H9 (cell line): ENCODE results near the gene HS2ST1. TPM values are rescaled to one million over a fixed set of nuclear protein-coding genes. Genes with fewer than 3 reads are reported as not detected.

Experiments used
- DNase-seq: peaks from one replicate; pipeline ENCODE4 v3.0.0-alpha.2; 2017
- H2AFZ ChIP-seq: one replicate; pipeline ENCODE4 v1.6.1; 2013; ENCODE audit warnings: mild to moderate bottlenecking, low read length, control low read depth, moderate library complexity
- H2AK5ac ChIP-seq: 2 replicates; pipeline ENCODE4 v1.6.1; 2013; ENCODE audit warnings: low read length, control low read depth, mixed read lengths; ENCODE audit not compliant: insufficient read length
- H2BK120ac ChIP-seq: one replicate; pipeline ENCODE4 v1.6.1; 2013; ENCODE audit warnings: low read depth, mild to moderate bottlenecking, low read length, control low read depth, inconsistent platforms; ENCODE audit not compliant: poor library complexity, severe bottlenecking
- H2BK12ac ChIP-seq: 2 replicates; pipeline ENCODE4 v1.6.1; 2013; ENCODE audit warnings: low read length, control low read depth, mixed read lengths, low read depth; ENCODE audit not compliant: insufficient read length
- H2BK15ac ChIP-seq: 2 replicates; pipeline ENCODE4 v1.6.1; 2013; ENCODE audit warnings: low read depth, low read length, control low read depth
- H2BK20ac ChIP-seq: one replicate; pipeline ENCODE4 v1.6.1; 2013; ENCODE audit warnings: low read depth, mild to moderate bottlenecking, low read length, control low read depth, inconsistent platforms; ENCODE audit not compliant: poor library complexity, severe bottlenecking
- H2BK5ac ChIP-seq: 2 replicates; pipeline ENCODE4 v1.6.1; 2013; ENCODE audit warnings: low read length, control low read depth, mixed read lengths; ENCODE audit not compliant: insufficient read length
- H3K14ac ChIP-seq: 2 replicates; pipeline ENCODE4 v1.6.1; 2013; ENCODE audit warnings: low read length, control low read depth; ENCODE audit not compliant: insufficient read depth
- H3K18ac ChIP-seq: 2 replicates; pipeline ENCODE4 v1.6.1; 2013; ENCODE audit warnings: low read depth, mild to moderate bottlenecking, mixed read lengths, low read length, control low read depth; ENCODE audit not compliant: insufficient read length
- H3K23ac ChIP-seq: 2 replicates; pipeline ENCODE4 v1.6.1; 2013; ENCODE audit warnings: low read length, control low read depth, mixed read lengths, low read depth; ENCODE audit not compliant: insufficient read length
- H3K23me2 ChIP-seq: 2 replicates; pipeline ENCODE4 v1.6.1; 2013; ENCODE audit warnings: low read depth, mild to moderate bottlenecking, mixed read lengths, low read length, control low read depth; ENCODE audit not compliant: insufficient read length, poor library complexity, severe bottlenecking
- H3K27ac ChIP-seq: 2 replicates; pipeline ENCODE4 v1.5.1; 2013; ENCODE audit warnings: low read length, control low read depth, mixed read lengths, low read depth; ENCODE audit not compliant: insufficient read length
- H3K27me3 ChIP-seq: 2 replicates; pipeline ENCODE4 v1.6.1; 2013; ENCODE audit warnings: low read length, control low read depth, inconsistent platforms; ENCODE audit not compliant: insufficient read depth
- H3K4ac ChIP-seq: 2 replicates; pipeline ENCODE4 v1.6.1; 2013; ENCODE audit warnings: low read depth, mild to moderate bottlenecking, control low read depth, inconsistent platforms, low read length, moderate library complexity
- H3K4me1 ChIP-seq: 2 replicates; pipeline ENCODE4 v1.6.1; 2013; ENCODE audit warnings: low read length, control low read depth, inconsistent platforms; ENCODE audit not compliant: insufficient read depth
- H3K4me2 ChIP-seq: 2 replicates; pipeline ENCODE4 v1.6.1; 2013; ENCODE audit warnings: low read length, control low read depth, mixed read lengths; ENCODE audit not compliant: insufficient read length, insufficient read depth
- H3K56ac ChIP-seq: 2 replicates; pipeline ENCODE4 v1.6.1; 2013; ENCODE audit warnings: low read depth, mild to moderate bottlenecking, mixed read lengths, low read length, control low read depth; ENCODE audit not compliant: insufficient read length
- H3K79me1 ChIP-seq: 2 replicates; pipeline ENCODE4 v1.6.1; 2013; ENCODE audit warnings: low read depth, mild to moderate bottlenecking, moderate library complexity, low read length, control low read depth, inconsistent platforms; ENCODE audit not compliant: insufficient read depth, poor library complexity, severe bottlenecking
- H3K79me2 ChIP-seq: 2 replicates; pipeline ENCODE4 v1.6.1; 2013; ENCODE audit warnings: low read length, control low read depth, inconsistent platforms; ENCODE audit not compliant: insufficient read depth
- H3K9ac ChIP-seq: 2 replicates; pipeline ENCODE4 v1.6.1; 2013; ENCODE audit warnings: low read length, control low read depth, mixed read lengths; ENCODE audit not compliant: insufficient read length; ENCODE audit errors: extremely low read depth
- H3K9me3 ChIP-seq: one replicate; pipeline ENCODE4 v1.6.1; 2013; ENCODE audit warnings: low read depth, low read length, inconsistent platforms; ENCODE audit not compliant: control insufficient read depth
- H3T11ph ChIP-seq: one replicate; pipeline ENCODE4 v1.6.1; 2013; ENCODE audit warnings: mild to moderate bottlenecking, low read length, control low read depth, inconsistent platforms
- H4K20me1 ChIP-seq: one replicate; pipeline ENCODE4 v1.6.1; 2013; ENCODE audit not compliant: control insufficient read depth, insufficient read length, insufficient read depth
- H4K5ac ChIP-seq: 2 replicates; pipeline ENCODE4 v1.6.1; 2013; ENCODE audit warnings: low read depth, mild to moderate bottlenecking, mixed read lengths, low read length, control low read depth; ENCODE audit not compliant: insufficient read length
- H4K8ac ChIP-seq: replicated peaks from 2 replicates; pipeline ENCODE4 v1.6.1; 2013; ENCODE audit warnings: low read length, control low read depth, mixed read lengths, low read depth; ENCODE audit not compliant: insufficient read length
- H4K91ac ChIP-seq: 2 replicates; pipeline ENCODE4 v1.6.1; 2013; ENCODE audit warnings: low read depth, mild to moderate bottlenecking, moderate library complexity, mixed read lengths, low read length, control low read depth; ENCODE audit not compliant: insufficient read length
- H3K27ac Mint-ChIP-seq, 3 experiments: 2 replicates in 2 of 3; 3 replicates in 1 of 3; pipeline ENCODE4 v1.8.0; 2020 to 2021; ENCODE audit warnings: mixed read lengths in 3 of 3, mild to moderate bottlenecking in 1 of 3, moderate library complexity in 1 of 3
- H3K27me3 Mint-ChIP-seq: 2 replicates; pipeline ENCODE4 v1.8.0; 2021; ENCODE audit warnings: low read depth, mild to moderate bottlenecking, moderate library complexity, mixed read lengths
- H3K36me3 Mint-ChIP-seq, 3 experiments: 2 replicates in 2 of 3; 3 replicates in 1 of 3; pipeline ENCODE4 v1.8.0; 2020 to 2021; ENCODE audit warnings: low read depth in 3 of 3, mixed read lengths in 3 of 3; ENCODE audit not compliant: insufficient read depth in 1 of 3
- H3K4me1 Mint-ChIP-seq, 2 experiments: 2 replicates each; pipeline ENCODE4 v1.8.0; 2020; ENCODE audit warnings: mixed read lengths in 2 of 2
- H3K4me3 Mint-ChIP-seq, 2 experiments: 2 replicates in 1 of 2; 3 replicates in 1 of 2; pipeline ENCODE4 v1.8.0; 2020 to 2021; ENCODE audit warnings: mild to moderate bottlenecking in 2 of 2, mixed read lengths in 2 of 2, moderate library complexity in 1 of 2
- H3K9me3 Mint-ChIP-seq, 2 experiments: 2 replicates in 1 of 2; 3 replicates in 1 of 2; pipeline ENCODE4 v1.8.0; 2020; ENCODE audit warnings: mild to moderate bottlenecking in 2 of 2, mixed read lengths in 2 of 2, moderate library complexity in 1 of 2
- CTCF ChIP-seq: fragments of 200-600 bp; sonication (generic); conservative IDR thresholded peaks from 3 replicates; pipeline ENCODE4 v1.8.0; 2021; ENCODE audit warnings: antibody characterized with exemption, mild to moderate bottlenecking
- WGBS: extraction: QIAGEN DNeasy Blood & Tissue Kit; methylation state at CpG from one replicate; pipeline ENCODE4 v1.1.7; 2013; ENCODE audit warnings: missing lambda C conversion rate, low lambda C conversion rate, mixed read lengths; ENCODE audit not compliant: insufficient read length; ENCODE audit errors: extremely low coverage; 5-methylcytosine and 5-hydroxymethylcytosine counted together
- total RNA-seq: library from RNA; stranded (reverse); gene quantifications from 2 replicates; pipeline ENCODE4 v1.2.1, GENCODE V29; 2021

The HS2ST1 gene
- total RNA-seq, 1 experiment from 2014 or later = 20.1 TPM

- no peak overlapping the region for H3K4me3 Mint-ChIP-seq
- no peak overlapping the region for H3K27ac Mint-ChIP-seq
- H2BK15ac ChIP-seq = no peak overlapping the region
- no peak overlapping the region for H3T11ph ChIP-seq
- WGBS = no CpG with 5 or more reads among the region's 8 CpGs
- H4K8ac ChIP-seq = no peak overlapping the region
- no peak for DNase-seq
- no peaks in the 10 kb centered on the region; the same call in 1 of the 2 replicates for H3K27me3 Mint-ChIP-seq
- no peak overlapping the region for H4K91ac ChIP-seq
- no peaks in the 10 kb centered on the region for H3K4me1 Mint-ChIP-seq
- H3K36me3 Mint-ChIP-seq = peaks cover 33 to 55% (median 48%) of the 10 kb centered on the region in 3 experiments
- no peak overlapping the region for H2BK120ac ChIP-seq
- no peak overlapping the region for H3K18ac ChIP-seq
- no peak for TF ChIP-seq CTCF
- H3K56ac ChIP-seq = no peak overlapping the region
- no peak overlapping the region for H3K27ac ChIP-seq
- H3K9ac ChIP-seq = no peak overlapping the region
- H3K27me3 ChIP-seq = no peaks in the 10 kb centered on the region
- no peak overlapping the region for H2BK12ac ChIP-seq
- H3K14ac ChIP-seq = no peak overlapping the region
- no peak overlapping the region for H2AFZ ChIP-seq
- H2BK5ac ChIP-seq = no peak overlapping the region
- no peaks in the 10 kb centered on the region for H4K20me1 ChIP-seq
- H3K4me1 ChIP-seq = no peaks in the 10 kb centered on the region
- no peaks in the 10 kb centered on the region for H3K23me2 ChIP-seq
- H3K79me1 ChIP-seq = peaks cover 4% of the 10 kb centered on the region
- H3K79me2 ChIP-seq = peaks cover 13% of the 10 kb centered on the region; the same call in 1 of the 2 replicates
- no peak overlapping the region for H3K4ac ChIP-seq
- H2BK20ac ChIP-seq = no peak overlapping the region
- no peak overlapping the region for H4K5ac ChIP-seq
- peaks cover 11% of the 10 kb centered on the region for H3K9me3 ChIP-seq
- H3K23ac ChIP-seq = no peak overlapping the region
- H3K9me3 Mint-ChIP-seq = peaks cover 46 to 48% of the 10 kb centered on the region in 2 experiments
- H3K4me2 ChIP-seq = no peak overlapping the region
- H2AK5ac ChIP-seq = no peak overlapping the region
Measured at GRCh38 chr1:86924324-86924960, 10.0 kb downstream of the HS2ST1 start.
